Upper lobe of right lung (tissue), 1 donor: ENCODE results near the gene PRR5L. TPM values are rescaled to one million over a fixed set of nuclear protein-coding genes. Genes with fewer than 3 reads are reported as not detected.

Experiments
- ATAC-seq: fragments of 200-7000 bp; cut with Tn5 transposase; one replicate; pipeline ENCODE4 v1.9.1; 2020; ENCODE audit warnings: mild to moderate bottlenecking, moderate library complexity
- DNase-seq: peaks from one replicate; pipeline ENCODE4 v3.0.0-alpha.2; 2020
- H3K27ac ChIP-seq: fragments of 200-600 bp; one replicate; pipeline ENCODE4 v1.8.0; 2022
- H3K27me3 ChIP-seq: fragments of 200-600 bp; one replicate; pipeline ENCODE4 v1.8.0; 2022; ENCODE audit warnings: mild to moderate bottlenecking
- H3K36me3 ChIP-seq: fragments of 200-600 bp; one replicate; pipeline ENCODE4 v1.8.0; 2022
- H3K4me1 ChIP-seq: fragments of 200-600 bp; one replicate; pipeline ENCODE4 v1.8.0; 2022
- H3K4me3 ChIP-seq: fragments of 200-600 bp; one replicate; pipeline ENCODE4 v1.8.0; 2022; ENCODE audit warnings: mild to moderate bottlenecking
- H3K9me3 ChIP-seq: fragments of 200-600 bp; one replicate; pipeline ENCODE4 v1.8.0; 2022
- CTCF ChIP-seq: fragments of 200-600 bp; IDR thresholded peaks from one replicate; pipeline ENCODE4 v1.8.0; 2022; ENCODE audit warnings: antibody characterized with exemption
- intact Hi-C: fragments of 100-400 bp; cut with DNase I; formaldehyde crosslinking; loops from one replicate; pipeline ENCODE4 v1.11.0; 2022
- total RNA-seq: library from RNA; stranded (reverse); fragmentation: NEBNext Ultra II Directional; extraction: Animal tissue kit (Norgen Biotek cat#: 25700); gene quantifications from one replicate; pipeline ENCODE4 v1.2.1, GENCODE V29; 2021
- donor health status: DM: no; HTN: yes; CAD: no; lungs with severe emphysema.

Gene PRR5L
- total RNA-seq, 1 donor from 2014 or later: 24.5 TPM

DNA sequence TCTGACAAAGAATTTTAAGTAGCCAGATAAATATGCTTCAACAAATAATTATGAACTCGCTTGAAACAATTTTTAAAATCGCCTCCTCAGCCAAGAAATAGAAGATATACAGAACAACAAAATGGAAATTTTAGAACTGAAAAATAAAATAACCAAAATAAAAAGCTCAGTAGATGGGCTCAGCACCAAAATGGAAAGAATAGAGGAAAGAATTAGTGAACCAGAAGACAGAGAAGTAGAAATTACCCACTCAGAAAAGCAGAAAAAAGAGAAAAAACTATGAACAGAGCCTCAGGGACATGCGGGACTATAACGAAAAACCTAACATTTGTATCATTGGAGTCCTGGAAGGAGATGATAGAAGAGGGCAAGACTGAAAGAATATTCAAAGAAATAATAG is 14.2 kb upstream of the PRR5L start:
- Histone ChIP-seq H3K36me3 (peaks cover 29% of the 10 kb centered on the region), H3K4me3 (no peak overlapping the region), H3K4me1 (no peaks in the 10 kb centered on the region), H3K9me3 (no peaks in the 10 kb centered on the region), H3K27me3 (no peaks in the 10 kb centered on the region), H3K27ac (no peak overlapping the region)
- ATAC-seq: no peak
- intact Hi-C loops: no loop called here
- TF ChIP-seq CTCF: no peak
- no peak for DNase-seq

DNA sequence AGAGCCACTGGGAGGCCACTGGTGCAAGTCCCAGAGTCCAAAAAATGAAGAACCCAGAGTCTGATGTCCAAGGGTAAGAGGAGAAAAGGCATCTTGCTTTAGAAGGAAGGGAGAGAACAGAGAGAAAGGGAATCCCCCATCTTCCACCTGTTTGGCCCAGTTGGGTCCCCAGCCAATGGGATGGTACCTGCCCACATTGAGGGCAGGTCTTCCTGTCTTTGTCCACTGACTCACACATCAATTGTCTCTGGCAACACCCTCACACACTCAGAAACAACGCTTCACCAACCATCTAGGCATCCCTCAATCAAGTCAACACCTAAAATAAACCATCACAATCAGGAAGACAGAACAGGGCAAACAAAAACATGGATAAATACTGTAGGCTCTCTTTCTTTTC is 13.2 kb upstream of the PRR5L start:
- ATAC-seq (no peak), DNase-seq (no peak)
- no peak overlapping the region for H3K27ac ChIP-seq
- H3K36me3 ChIP-seq: peaks cover 24% of the 10 kb centered on the region
- no peak for TF ChIP-seq CTCF
- intact Hi-C loops: no loop called here
- H3K4me3 ChIP-seq: no peak overlapping the region
- H3K27me3 ChIP-seq: no peaks in the 10 kb centered on the region
- H3K9me3 ChIP-seq: no peaks in the 10 kb centered on the region
- H3K4me1 ChIP-seq: peaks cover 3% of the 10 kb centered on the region

GRCh38 chr11:36288442-36289225 is 7.5 kb upstream of the PRR5L start:
- no peak for TF ChIP-seq CTCF

GRCh38 chr11:36289226-36289852 is 6.7 kb upstream of the PRR5L start, which contains the start of gene COMMD9:
Gene COMMD9, minus strand, starts transcription at chr11:36289424. Its CDS starts 12 bp downstream, at chr11:36289412.
- Histone ChIP-seq H3K27ac (peak within 1 kb of the TSS; percentile 69), H3K36me3 (no peaks in the 10 kb centered on the region), H3K4me3 (peak within 1 kb of the TSS; percentile 79), H3K27me3 (no peaks in the 10 kb centered on the region), H3K4me1 (peaks cover 14% of the 10 kb centered on the region), H3K9me3 (no peaks in the 10 kb centered on the region)
- intact Hi-C loops: no loop called here
- peak; percentile 99 for ATAC-seq
- peak; percentile 97 for DNase-seq
- no peak for TF ChIP-seq CTCF

More at GRCh38 chr11:36288442-36289225, 7.5 kb upstream of the PRR5L start:
- ATAC-seq: peak; percentile 43
- no peak for DNase-seq
- peaks cover 14% of the 10 kb centered on the region for H3K4me1 ChIP-seq
- peak overlapping the region; percentile 69 for H3K27ac ChIP-seq
- intact Hi-C loops: no loop called here
- H3K9me3 ChIP-seq: no peaks in the 10 kb centered on the region
- H3K4me3 ChIP-seq: peak overlapping the region; percentile 79
- no peaks in the 10 kb centered on the region for H3K36me3 ChIP-seq
- H3K27me3 ChIP-seq: no peaks in the 10 kb centered on the region

- Histone ChIP-seq H3K36me3 (no peaks in the 10 kb centered on the region), H3K9me3 (no peaks in the 10 kb centered on the region), H3K27me3 (no peaks in the 10 kb centered on the region), H3K4me3 (no peak overlapping the region), H3K27ac (no peak overlapping the region), H3K4me1 (peaks cover 14% of the 10 kb centered on the region)
- DNase-seq (no peak), ATAC-seq (peak; percentile 68)
- intact Hi-C loops: loop anchor here (10.0 kb wide), 1 partner anchor 182 kb away; no protein-coding TSS in a partner anchor
- TF ChIP-seq CTCF: peak; percentile 61
These were observed 3.8 kb upstream of the PRR5L start for GRCh38 chr11:36292311-36292722.
